Thoracic aorta (tissue), 2 donors: ENCODE data around the gene KIRREL1. TPM values are rescaled to one million over a fixed set of nuclear protein-coding genes. Genes with fewer than 3 reads are reported as not detected.

Experiments used
- ATAC-seq: fragments of 150-250 bp; one replicate; pipeline ENCODE4 v1.8.0; 2017; ENCODE audit warnings: low read depth; ENCODE audit not compliant: insufficient number of reproducible peaks, low FRiP score
- DNase-seq: peaks from one replicate; pipeline ENCODE4 v3.0.0-alpha.2; 2020; ENCODE audit warnings: low spot score
- H3K27ac ChIP-seq, 2 donors: fragments of 200-600 bp; sonication (generic); 1 replicate in 1 of 2; 2 replicates in 1 of 2; pipeline ENCODE4 v1.5.1; 2016; ENCODE audit warnings: mild to moderate bottlenecking in 2 of 2, moderate library complexity in 2 of 2
- H3K27me3 ChIP-seq: fragments of 200-600 bp; sonication (generic); replicated peaks from 2 replicates; pipeline ENCODE4 v1.6.0; 2016; ENCODE audit warnings: mild to moderate bottlenecking; ENCODE audit not compliant: insufficient read depth
- H3K36me3 ChIP-seq: fragments of 200-600 bp; sonication (generic); one replicate; pipeline ENCODE4 v1.5.1; 2016
- H3K4me1 ChIP-seq, 2 donors: fragments of 200-600 bp; sonication (generic); 1 replicate in 1 of 2; 2 replicates in 1 of 2; pipeline versions ENCODE4 v1.5.1 to v1.6.0; 2016; ENCODE audit warnings: low read depth in 2 of 2, mild to moderate bottlenecking in 1 of 2; ENCODE audit not compliant: control insufficient read depth in 1 of 2
- H3K4me3 ChIP-seq: fragments of 200-600 bp; sonication (generic); 2 replicates; pipeline ENCODE4 v1.5.1; 2016; ENCODE audit warnings: mild to moderate bottlenecking
- H3K9me3 ChIP-seq: fragments of 200-600 bp; sonication (generic); 2 replicates; pipeline ENCODE4 v1.5.1; 2016
- total RNA-seq, 2 donors: library from RNA; depleted of rRNA; stranded (reverse); fragments of >200 nt; gene quantifications; one replicate each; pipeline versions ENCODE4 v1.1.0 to v1.2.3, GENCODE V29; 2016
- TF ChIP-seq, protein P1 (sequence below): fragments of 200-600 bp; sonication (generic); IDR thresholded peaks from one replicate; pipeline ENCODE4 v1.5.1; 2019; ENCODE audit warnings: antibody characterized with exemption

Gene KIRREL1
- total RNA-seq, 2 donors from 2014 or later: 111 to 136 TPM

DNA sequence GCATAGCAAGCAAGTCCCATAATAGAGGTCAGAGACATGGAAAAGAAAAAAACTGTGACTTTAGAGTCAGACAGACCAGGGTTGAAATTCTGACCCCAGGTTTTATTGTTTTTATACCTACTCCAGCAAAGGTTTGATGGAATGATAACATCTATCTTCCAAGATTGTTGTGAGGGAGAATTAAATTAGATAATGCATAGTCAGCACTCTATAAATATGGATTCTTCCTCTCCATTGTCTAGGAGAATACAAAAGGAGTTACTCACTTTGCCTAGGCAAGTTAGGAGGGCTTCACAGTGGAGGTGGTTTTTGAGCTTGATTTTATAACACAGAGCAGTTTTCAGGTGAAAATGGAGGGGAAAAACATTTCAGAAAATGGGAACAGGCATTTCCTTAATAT is 46.9 kb downstream of the KIRREL1 start:
- peaks cover 20 to 81% of the 10 kb centered on the region in 2 donors for H3K4me1 ChIP-seq
- DNase-seq: no peak
- no peak for ATAC-seq
- no peaks in the 10 kb centered on the region for H3K9me3 ChIP-seq
- H3K27me3 ChIP-seq: no peaks in the 10 kb centered on the region
- no peak overlapping the region for H3K27ac ChIP-seq
- H3K4me3 ChIP-seq: no peak overlapping the region
- TF ChIP-seq, protein P1, sequence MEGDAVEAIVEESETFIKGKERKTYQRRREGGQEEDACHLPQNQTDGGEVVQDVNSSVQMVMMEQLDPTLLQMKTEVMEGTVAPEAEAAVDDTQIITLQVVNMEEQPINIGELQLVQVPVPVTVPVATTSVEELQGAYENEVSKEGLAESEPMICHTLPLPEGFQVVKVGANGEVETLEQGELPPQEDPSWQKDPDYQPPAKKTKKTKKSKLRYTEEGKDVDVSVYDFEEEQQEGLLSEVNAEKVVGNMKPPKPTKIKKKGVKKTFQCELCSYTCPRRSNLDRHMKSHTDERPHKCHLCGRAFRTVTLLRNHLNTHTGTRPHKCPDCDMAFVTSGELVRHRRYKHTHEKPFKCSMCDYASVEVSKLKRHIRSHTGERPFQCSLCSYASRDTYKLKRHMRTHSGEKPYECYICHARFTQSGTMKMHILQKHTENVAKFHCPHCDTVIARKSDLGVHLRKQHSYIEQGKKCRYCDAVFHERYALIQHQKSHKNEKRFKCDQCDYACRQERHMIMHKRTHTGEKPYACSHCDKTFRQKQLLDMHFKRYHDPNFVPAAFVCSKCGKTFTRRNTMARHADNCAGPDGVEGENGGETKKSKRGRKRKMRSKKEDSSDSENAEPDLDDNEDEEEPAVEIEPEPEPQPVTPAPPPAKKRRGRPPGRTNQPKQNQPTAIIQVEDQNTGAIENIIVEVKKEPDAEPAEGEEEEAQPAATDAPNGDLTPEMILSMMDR: no peak
- H3K36me3 ChIP-seq: no peaks in the 10 kb centered on the region

DNA sequence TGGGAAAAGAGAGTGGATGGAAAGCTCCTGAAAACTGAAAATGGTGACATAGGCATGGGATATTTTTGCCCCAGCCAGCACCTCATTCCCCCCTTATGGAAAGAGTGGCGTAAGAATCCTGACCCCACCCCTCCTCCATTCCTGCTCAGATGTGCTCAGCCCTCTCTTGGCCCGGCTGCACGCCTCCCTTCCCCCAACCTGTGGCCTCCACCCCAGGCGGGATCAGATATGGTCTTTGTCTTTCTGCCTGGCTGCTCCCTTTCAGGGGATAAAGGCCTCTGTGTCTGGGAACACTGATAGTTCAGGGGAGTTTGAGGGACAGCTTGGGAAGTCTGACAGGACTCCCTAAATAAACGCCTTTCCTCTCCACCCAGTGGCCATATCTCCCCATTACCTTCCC is 49.8 kb downstream of the KIRREL1 start:
- Histone ChIP-seq H3K27me3 (no peaks in the 10 kb centered on the region), H3K9me3 (no peaks in the 10 kb centered on the region), H3K4me1 (peaks cover 13 to 75% of the 10 kb centered on the region in 2 donors), H3K27ac (no peak overlapping the region), H3K36me3 (no peaks in the 10 kb centered on the region), H3K4me3 (no peak overlapping the region)
- DNase-seq: no peak
- ATAC-seq: no peak
- TF ChIP-seq, protein P1: no peak

DNA sequence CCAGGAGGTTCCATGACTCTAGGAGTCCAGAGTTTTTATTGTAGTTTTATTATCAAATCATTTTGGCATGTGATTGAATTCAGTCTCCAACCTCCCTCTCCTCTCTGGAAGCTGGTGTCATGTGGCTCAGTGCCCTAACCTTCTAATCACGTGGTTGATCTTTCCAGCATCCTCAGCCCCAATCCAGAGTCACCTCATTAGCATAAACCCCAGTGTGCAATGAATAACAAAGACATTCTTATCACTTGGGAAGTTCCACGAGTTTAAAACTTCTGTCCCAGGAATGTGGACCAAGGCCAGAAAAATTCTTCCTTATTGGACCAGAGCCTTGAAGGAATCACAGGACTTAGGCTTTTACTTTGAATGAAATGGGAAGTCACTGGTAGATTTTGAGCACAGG is 52.2 kb downstream of the KIRREL1 start:
- DNase-seq (no peak), ATAC-seq (no peak)
- no peaks in the 10 kb centered on the region for H3K9me3 ChIP-seq
- TF ChIP-seq, protein P1: no peak
- H3K4me3 ChIP-seq: no peak overlapping the region
- H3K4me1 ChIP-seq: peaks cover 16 to 75% of the 10 kb centered on the region in 2 donors
- no peak overlapping the region for H3K27ac ChIP-seq
- no peaks in the 10 kb centered on the region for H3K36me3 ChIP-seq
- H3K27me3 ChIP-seq: no peaks in the 10 kb centered on the region

DNA sequence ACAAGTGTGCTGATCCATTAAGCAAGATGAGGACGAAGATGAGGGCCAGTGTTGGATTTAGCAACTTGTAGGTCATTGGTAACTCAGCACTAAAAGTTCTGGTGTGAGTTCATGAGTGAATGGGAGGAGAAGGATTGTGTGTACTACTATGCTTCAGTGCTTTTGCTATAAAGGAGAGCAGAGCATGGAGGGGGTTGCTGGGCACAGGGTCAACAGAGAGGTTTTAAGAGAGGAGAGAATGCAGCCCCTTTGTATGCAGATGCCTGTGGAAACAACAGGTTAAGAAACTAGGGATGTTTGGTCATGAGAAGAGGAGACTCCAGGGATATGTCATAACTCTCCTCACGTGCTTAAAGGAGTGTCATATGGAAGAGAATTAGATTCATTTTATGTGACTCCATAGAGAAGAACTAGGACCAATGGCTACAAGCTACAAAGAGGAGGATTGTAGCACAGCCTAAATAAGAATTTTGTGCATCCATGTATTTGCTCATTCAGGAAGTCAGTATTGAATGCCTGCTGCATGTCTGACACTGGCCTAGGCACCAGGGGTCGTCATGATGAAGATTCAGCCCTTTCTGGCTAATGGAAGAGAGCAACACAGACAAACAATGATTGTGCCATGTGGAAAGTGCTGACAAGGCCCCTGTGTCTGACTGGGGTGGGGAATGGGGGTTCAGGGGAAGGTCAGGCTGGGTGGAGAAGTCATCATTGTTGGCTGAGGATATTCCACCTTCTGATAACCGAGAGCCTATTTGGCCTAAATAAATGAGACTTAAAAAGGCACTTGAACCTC is 53.5 kb downstream of the KIRREL1 start:
- Histone ChIP-seq H3K4me1 (peaks cover 16 to 69% of the 10 kb centered on the region in 2 donors), H3K27me3 (no peaks in the 10 kb centered on the region), H3K27ac (no peak overlapping the region), H3K9me3 (no peaks in the 10 kb centered on the region), H3K4me3 (no peak overlapping the region), H3K36me3 (no peaks in the 10 kb centered on the region)
- ATAC-seq: no peak
- TF ChIP-seq, protein P1: no peak
- no peak for DNase-seq

DNA sequence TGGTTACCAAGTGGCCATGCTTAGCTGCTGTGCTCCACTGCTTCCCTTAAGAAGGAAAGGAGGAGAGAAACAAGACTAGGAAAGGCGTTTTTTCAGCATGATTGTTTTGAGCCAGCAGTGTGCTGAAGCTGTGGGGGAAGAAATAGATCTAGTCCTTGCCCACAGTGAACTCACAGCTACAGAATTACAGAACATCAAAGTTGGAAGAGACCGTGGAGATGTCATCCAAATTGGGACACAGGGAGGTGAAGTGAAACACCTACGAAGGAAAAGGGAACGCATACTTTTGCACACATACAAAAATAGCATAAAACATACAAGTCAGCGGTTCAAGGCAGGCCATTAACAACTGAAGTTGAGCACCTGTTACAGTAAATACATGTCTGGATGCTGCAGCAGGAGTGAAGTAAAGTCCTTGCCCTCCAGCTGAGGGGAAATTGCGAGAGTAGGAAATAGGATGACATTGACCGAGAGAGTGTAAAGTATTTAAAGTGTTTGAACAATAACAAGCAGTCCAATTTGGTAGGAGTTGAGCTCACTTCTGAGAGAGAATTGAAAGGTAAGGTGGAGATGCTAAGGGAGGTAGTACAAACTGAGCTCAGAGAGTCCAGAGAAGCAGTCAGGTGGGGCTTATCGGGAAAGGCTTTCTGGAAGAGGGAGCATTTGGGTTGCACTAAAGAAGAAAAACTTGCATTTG is 55.1 kb downstream of the KIRREL1 start:
- no peaks in the 10 kb centered on the region for H3K27me3 ChIP-seq
- DNase-seq (no peak), ATAC-seq (no peak)
- H3K4me1 ChIP-seq: peaks cover 14 to 57% of the 10 kb centered on the region in 2 donors
- no peak overlapping the region for H3K27ac ChIP-seq
- H3K4me3 ChIP-seq: no peak overlapping the region
- no peaks in the 10 kb centered on the region for H3K9me3 ChIP-seq
- no peaks in the 10 kb centered on the region for H3K36me3 ChIP-seq
- TF ChIP-seq, protein P1: no peak
